ENCODE data around the gene SUSD4.

Gene SUSD4

GRCh38 chr1:223217781-223218180 lies 146.2 kb downstream of the SUSD4 start:
- no peak overlapping the region for H3K4me3 ChIP-seq (ENCODE audit: low read depth in 1 of 2, low read length in 2 of 2)
- H3K4me1 ChIP-seq (ENCODE audit: control insufficient read depth in 1 of 2, insufficient read depth in 2 of 2, low read length in 2 of 2) = no peaks in the 10 kb centered on the region
- no peaks in the 10 kb centered on the region for H3K27me3 ChIP-seq (ENCODE audit: low read depth, low read length)
- H3K9me3 ChIP-seq (ENCODE audit: control insufficient read depth in 1 of 2, low read length in 2 of 2) = peaks cover 0 to 13% of the 10 kb centered on the region in 2 donors
- H3K36me3 ChIP-seq (ENCODE audit: control insufficient read depth in 1 of 2, insufficient read depth in 2 of 2, low read length in 2 of 2) = no peaks in the 10 kb centered on the region
- H3K27ac ChIP-seq (ENCODE audit: low read length) = no peak overlapping the region

- no peak overlapping the region for H3K27ac ChIP-seq (ENCODE audit: low read length)
- H3K27me3 ChIP-seq (ENCODE audit: low read depth, low read length) = no peaks in the 10 kb centered on the region
- H3K36me3 ChIP-seq (ENCODE audit: control insufficient read depth in 1 of 2, insufficient read depth in 2 of 2, low read length in 2 of 2) = no peaks in the 10 kb centered on the region
- H3K9me3 ChIP-seq (ENCODE audit: control insufficient read depth in 1 of 2, low read length in 2 of 2) = peaks cover 0 to 13% of the 10 kb centered on the region in 2 donors
- no peak overlapping the region for H3K4me3 ChIP-seq (ENCODE audit: low read depth in 1 of 2, low read length in 2 of 2)
- H3K4me1 ChIP-seq (ENCODE audit: control insufficient read depth in 1 of 2, insufficient read depth in 2 of 2, low read length in 2 of 2) = no peaks in the 10 kb centered on the region
These were observed 147.3 kb downstream of the SUSD4 start for GRCh38 chr1:223216531-223217205.

DNA sequence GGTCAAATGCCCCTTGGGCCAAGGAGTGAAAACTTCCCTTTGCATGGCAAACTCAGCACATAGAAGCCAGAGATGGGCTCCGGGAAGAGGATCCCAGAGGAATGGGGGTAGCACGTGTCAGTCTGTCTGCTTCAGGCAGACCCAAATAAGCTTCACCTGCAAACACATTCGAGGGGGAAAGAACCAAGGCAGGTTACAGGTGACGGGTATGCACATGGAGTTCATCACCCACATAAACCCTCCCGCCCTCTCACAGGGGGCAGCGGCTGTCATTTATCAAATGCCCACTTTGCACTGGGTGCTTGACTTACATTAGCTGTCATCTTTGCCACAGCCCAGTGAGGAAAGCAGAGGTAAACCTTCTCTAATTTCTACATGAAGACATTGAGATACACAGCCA lies 147.9 kb downstream of the SUSD4 start:
- no peak overlapping the region for H3K27ac ChIP-seq (ENCODE audit: low read length)
- peaks cover 0 to 13% of the 10 kb centered on the region in 2 donors for H3K9me3 ChIP-seq (ENCODE audit: control insufficient read depth in 1 of 2, low read length in 2 of 2)
- no peaks in the 10 kb centered on the region for H3K4me1 ChIP-seq (ENCODE audit: control insufficient read depth in 1 of 2, insufficient read depth in 2 of 2, low read length in 2 of 2)
- no peaks in the 10 kb centered on the region for H3K27me3 ChIP-seq (ENCODE audit: low read depth, low read length)
- H3K4me3 ChIP-seq (ENCODE audit: low read depth in 1 of 2, low read length in 2 of 2) = no peak overlapping the region
- H3K36me3 ChIP-seq (ENCODE audit: control insufficient read depth in 1 of 2, insufficient read depth in 2 of 2, low read length in 2 of 2) = no peaks in the 10 kb centered on the region

DNA sequence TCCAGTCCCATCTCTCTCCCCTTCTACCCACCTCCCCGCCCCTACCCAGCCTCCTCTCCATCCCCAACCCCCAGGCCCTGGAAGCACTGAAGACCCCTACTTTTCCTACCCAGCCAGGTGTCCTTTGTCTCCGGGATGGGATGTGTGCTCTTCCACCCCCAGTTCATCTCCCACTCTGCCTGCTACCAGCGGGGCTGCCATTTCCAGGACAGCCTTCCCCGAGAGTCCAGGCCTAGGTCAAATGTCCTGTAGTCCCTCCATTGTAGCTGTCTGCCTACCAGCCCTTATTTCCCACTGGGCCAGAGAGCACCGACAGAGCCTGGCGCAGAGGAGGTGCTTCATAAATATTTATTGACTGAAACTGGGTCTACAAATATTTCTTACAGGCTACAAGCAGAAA lies 148.9 kb downstream of the SUSD4 start:
- Histone ChIP-seq H3K4me3 (ENCODE audit: low read depth in 1 of 2, low read length in 2 of 2) (no peak overlapping the region), H3K27me3 (ENCODE audit: low read depth, low read length) (no peaks in the 10 kb centered on the region), H3K27ac (ENCODE audit: low read length) (no peak overlapping the region), H3K36me3 (ENCODE audit: control insufficient read depth in 1 of 2, insufficient read depth in 2 of 2, low read length in 2 of 2) (no peaks in the 10 kb centered on the region), H3K4me1 (ENCODE audit: control insufficient read depth in 1 of 2, insufficient read depth in 2 of 2, low read length in 2 of 2) (no peaks in the 10 kb centered on the region), H3K9me3 (ENCODE audit: control insufficient read depth in 1 of 2, low read length in 2 of 2) (peaks cover 0 to 13% of the 10 kb centered on the region in 2 donors)

DNA sequence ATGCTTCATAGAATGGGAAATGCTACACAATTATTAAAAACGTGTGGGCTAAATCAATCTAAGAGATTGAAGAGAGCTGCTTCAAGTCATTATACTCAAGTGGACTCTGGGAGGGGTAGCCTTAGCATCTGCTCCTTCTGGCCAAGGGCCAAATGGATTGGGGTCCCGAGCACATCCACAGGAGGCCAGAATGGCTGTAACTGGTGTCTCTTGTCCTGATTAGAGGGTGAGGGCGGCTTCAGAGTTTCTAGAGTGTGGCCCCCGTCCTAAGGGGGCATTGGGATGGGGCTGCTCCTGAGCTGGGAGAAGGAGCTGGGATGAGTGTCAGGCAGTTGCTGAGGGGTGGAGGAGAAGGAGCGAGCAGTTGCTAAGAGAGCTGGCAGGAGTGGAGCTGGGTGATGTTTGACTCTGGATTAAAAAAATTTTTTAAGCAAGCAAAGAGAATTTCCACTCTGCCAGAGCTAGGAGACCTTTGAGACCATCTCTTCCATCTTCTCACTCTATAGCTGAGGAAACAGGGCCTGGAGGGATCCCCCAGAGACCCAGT lies 149.6 kb downstream of the SUSD4 start:
- Histone ChIP-seq H3K4me3 (ENCODE audit: low read depth in 1 of 2, low read length in 2 of 2) (no peak overlapping the region), H3K27ac (ENCODE audit: low read length) (no peak overlapping the region), H3K36me3 (ENCODE audit: control insufficient read depth in 1 of 2, insufficient read depth in 2 of 2, low read length in 2 of 2) (no peaks in the 10 kb centered on the region), H3K4me1 (ENCODE audit: control insufficient read depth in 1 of 2, insufficient read depth in 2 of 2, low read length in 2 of 2) (no peaks in the 10 kb centered on the region), H3K9me3 (ENCODE audit: control insufficient read depth in 1 of 2, low read length in 2 of 2) (peaks cover 0 to 6% of the 10 kb centered on the region in 2 donors), H3K27me3 (ENCODE audit: low read depth, low read length) (no peaks in the 10 kb centered on the region)

DNA sequence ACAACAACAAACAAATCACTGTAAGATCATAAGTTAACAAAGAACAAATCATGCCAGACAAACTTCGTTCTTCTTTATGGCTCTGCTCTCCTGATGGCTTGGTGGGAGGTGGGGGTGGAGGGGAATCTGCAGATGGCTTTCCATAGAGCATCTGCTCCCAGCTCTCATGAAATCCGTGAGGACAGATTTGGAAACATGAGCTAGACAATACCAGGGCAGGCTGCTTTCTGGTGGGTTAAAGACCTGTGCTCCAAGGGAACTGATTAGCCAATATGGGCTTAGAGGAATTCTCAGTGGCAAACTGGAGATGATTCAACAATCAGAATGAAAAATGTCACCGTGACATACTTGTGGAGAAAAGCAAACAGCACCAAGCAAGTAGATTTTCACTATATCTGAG lies 151.5 kb downstream of the SUSD4 start:
- Histone ChIP-seq H3K4me3 (ENCODE audit: low read depth in 1 of 2, low read length in 2 of 2) (no peak overlapping the region), H3K36me3 (ENCODE audit: control insufficient read depth in 1 of 2, insufficient read depth in 2 of 2, low read length in 2 of 2) (no peaks in the 10 kb centered on the region), H3K27ac (ENCODE audit: low read length) (no peak overlapping the region), H3K27me3 (ENCODE audit: low read depth, low read length) (no peaks in the 10 kb centered on the region), H3K4me1 (ENCODE audit: control insufficient read depth in 1 of 2, insufficient read depth in 2 of 2, low read length in 2 of 2) (no peaks in the 10 kb centered on the region), H3K9me3 (ENCODE audit: control insufficient read depth in 1 of 2, low read length in 2 of 2) (no peaks in the 10 kb centered on the region)

GRCh38 chr1:223211323-223211985 lies 152.5 kb downstream of the SUSD4 start:
- H3K9me3 ChIP-seq (ENCODE audit: control insufficient read depth in 1 of 2, low read length in 2 of 2) = no peaks in the 10 kb centered on the region
- H3K4me1 ChIP-seq (ENCODE audit: control insufficient read depth in 1 of 2, insufficient read depth in 2 of 2, low read length in 2 of 2) = no peaks in the 10 kb centered on the region
- H3K27ac ChIP-seq (ENCODE audit: low read length) = no peak overlapping the region
- no peaks in the 10 kb centered on the region for H3K36me3 ChIP-seq (ENCODE audit: control insufficient read depth in 1 of 2, insufficient read depth in 2 of 2, low read length in 2 of 2)
- H3K4me3 ChIP-seq (ENCODE audit: low read depth in 1 of 2, low read length in 2 of 2) = no peak overlapping the region
- no peaks in the 10 kb centered on the region for H3K27me3 ChIP-seq (ENCODE audit: low read depth, low read length)

DNA sequence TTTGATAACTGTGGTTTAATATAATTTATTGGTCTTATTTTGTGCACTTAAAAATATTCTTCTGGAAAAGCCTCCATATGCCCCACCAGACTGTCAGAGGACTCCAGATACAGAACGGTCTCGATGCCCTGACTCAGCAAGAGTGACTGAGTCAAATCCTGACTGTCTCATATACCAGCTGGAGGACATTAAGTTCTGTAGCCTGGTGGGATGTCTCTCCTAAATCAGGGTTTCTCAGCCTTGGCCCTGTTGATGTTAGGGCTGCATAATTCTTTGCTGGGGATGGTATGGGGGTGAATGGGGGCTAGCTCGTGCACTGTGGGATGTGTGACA lies 153.2 kb downstream of the SUSD4 start:
- no peak overlapping the region for H3K27ac ChIP-seq (ENCODE audit: low read length)
- no peaks in the 10 kb centered on the region for H3K36me3 ChIP-seq (ENCODE audit: control insufficient read depth in 1 of 2, insufficient read depth in 2 of 2, low read length in 2 of 2)
- H3K9me3 ChIP-seq (ENCODE audit: control insufficient read depth in 1 of 2, low read length in 2 of 2) = no peaks in the 10 kb centered on the region
- no peaks in the 10 kb centered on the region for H3K4me1 ChIP-seq (ENCODE audit: control insufficient read depth in 1 of 2, insufficient read depth in 2 of 2, low read length in 2 of 2)
- no peaks in the 10 kb centered on the region for H3K27me3 ChIP-seq (ENCODE audit: low read depth, low read length)
- H3K4me3 ChIP-seq (ENCODE audit: low read depth in 1 of 2, low read length in 2 of 2) = no peak overlapping the region

DNA sequence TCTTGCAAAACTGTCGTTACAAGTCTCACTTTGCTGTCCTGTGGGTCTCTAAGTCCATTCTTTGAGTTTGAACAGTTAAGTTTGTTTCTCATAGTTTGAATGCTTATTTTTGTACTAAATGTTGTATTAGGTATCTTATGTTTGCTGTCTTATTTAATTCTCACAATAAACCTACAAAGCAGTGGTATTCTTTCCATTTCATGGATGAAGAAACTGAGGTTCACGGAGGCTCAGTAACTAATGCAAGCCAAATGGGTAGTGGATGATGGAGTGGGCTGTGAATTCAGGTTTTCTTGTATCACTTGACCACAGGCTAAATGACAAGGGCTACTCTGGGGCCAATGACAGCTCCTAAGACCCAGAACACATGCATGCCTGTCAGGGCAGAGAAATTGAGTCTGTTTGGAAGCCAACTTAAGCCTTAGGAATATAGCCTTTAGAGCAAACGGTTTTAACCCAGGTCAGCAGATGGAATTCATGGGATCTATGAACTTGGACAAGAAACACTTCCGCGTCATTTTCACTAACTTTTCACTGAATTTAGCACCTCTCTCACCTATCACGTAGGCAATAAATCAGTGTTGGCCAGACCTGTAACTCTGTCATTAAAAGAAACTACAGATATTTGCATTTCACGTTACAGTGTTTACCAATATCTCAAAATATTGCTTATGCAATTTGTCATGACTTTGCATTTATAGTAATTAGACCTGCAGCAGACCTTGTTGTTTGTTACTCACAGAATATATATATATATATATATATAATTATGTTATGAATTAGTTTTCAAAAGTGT lies 153.8 kb downstream of the SUSD4 start:
- H3K27ac ChIP-seq (ENCODE audit: low read length) = no peak overlapping the region
- H3K27me3 ChIP-seq (ENCODE audit: low read depth, low read length) = no peaks in the 10 kb centered on the region
- H3K36me3 ChIP-seq (ENCODE audit: control insufficient read depth in 1 of 2, insufficient read depth in 2 of 2, low read length in 2 of 2) = no peaks in the 10 kb centered on the region
- no peaks in the 10 kb centered on the region for H3K4me1 ChIP-seq (ENCODE audit: control insufficient read depth in 1 of 2, insufficient read depth in 2 of 2, low read length in 2 of 2)
- H3K9me3 ChIP-seq (ENCODE audit: control insufficient read depth in 1 of 2, low read length in 2 of 2) = no peaks in the 10 kb centered on the region
- H3K4me3 ChIP-seq (ENCODE audit: low read depth in 1 of 2, low read length in 2 of 2) = no peak overlapping the region

GRCh38 chr1:223209293-223209898 lies 154.6 kb downstream of the SUSD4 start:
- Histone ChIP-seq H3K4me3 (ENCODE audit: low read depth in 1 of 2, low read length in 2 of 2) (no peak overlapping the region), H3K4me1 (ENCODE audit: control insufficient read depth in 1 of 2, insufficient read depth in 2 of 2, low read length in 2 of 2) (no peaks in the 10 kb centered on the region), H3K36me3 (ENCODE audit: control insufficient read depth in 1 of 2, insufficient read depth in 2 of 2, low read length in 2 of 2) (no peaks in the 10 kb centered on the region), H3K9me3 (ENCODE audit: control insufficient read depth in 1 of 2, low read length in 2 of 2) (no peaks in the 10 kb centered on the region), H3K27ac (ENCODE audit: low read length) (no peak overlapping the region), H3K27me3 (ENCODE audit: low read depth, low read length) (no peaks in the 10 kb centered on the region)

Measured in muscle layer of duodenum (tissue), 2 donors.